GM12873 (cell line): ENCODE results near the gene ACBD6.

ENCODE experiments used
- CTCF ChIP-seq: IDR thresholded peaks from 2 replicates; pipeline ENCODE4 v1.5.1; 2012; ENCODE audit warnings: low read depth, mild to moderate bottlenecking, moderate library complexity, low read length, control low read depth; ENCODE audit not compliant: insufficient read depth; ENCODE audit errors: missing control alignments

ACBD6 gene

GRCh38 chr1:180502361-180503279, at the start of gene ACBD6:
ACBD6 (minus strand) TSS chr1:180502577; CDS start chr1:180502266, 311 bp downstream.
- TF ChIP-seq CTCF, result peak; percentile 35

- TF ChIP-seq CTCF, result no peak
Measured at GRCh38 chr1:180551997-180552396, 49.6 kb upstream of the ACBD6 start.

- TF ChIP-seq CTCF, result no peak
Measured at GRCh38 chr1:180550241-180550640, 47.9 kb upstream of the ACBD6 start.

- TF ChIP-seq CTCF, result no peak
Measured at GRCh38 chr1:180548686-180549317, 46.4 kb upstream of the ACBD6 start.

- no peak for TF ChIP-seq CTCF
Measured at GRCh38 chr1:180545991-180546390, 43.6 kb upstream of the ACBD6 start.

GRCh38 chr1:180544050-180544449, 41.7 kb upstream of the ACBD6 start:
- TF ChIP-seq CTCF, result no peak

- no peak for TF ChIP-seq CTCF
Measured at GRCh38 chr1:180542838-180543145, 40.4 kb upstream of the ACBD6 start.
